GM12865 (cell line): ENCODE data around the gene LAX1.
"Not testable (repeated sequence)": the region's sequence is repeated elsewhere in the genome, so short reads cannot be mapped to it uniquely, and the experiment has no call there.

Experiments used
- DNase-seq: peaks from one replicate; pipeline ENCODE4 v3.0.0; 2010; ENCODE audit warnings: low read depth
- H3K4me3 ChIP-seq: 2 replicates; pipeline ENCODE4 v1.5.1; 2011; ENCODE audit warnings: mild to moderate bottlenecking, low read depth, low read length, control low read depth
- TF ChIP-seq, protein P1 (sequence below): IDR thresholded peaks from 2 replicates; pipeline ENCODE4 v1.5.1; 2011; ENCODE audit warnings: low read length, control low read depth, low read depth, inconsistent platforms; ENCODE audit not compliant: insufficient read depth; ENCODE audit errors: missing control alignments

LAX1 gene

DNA sequence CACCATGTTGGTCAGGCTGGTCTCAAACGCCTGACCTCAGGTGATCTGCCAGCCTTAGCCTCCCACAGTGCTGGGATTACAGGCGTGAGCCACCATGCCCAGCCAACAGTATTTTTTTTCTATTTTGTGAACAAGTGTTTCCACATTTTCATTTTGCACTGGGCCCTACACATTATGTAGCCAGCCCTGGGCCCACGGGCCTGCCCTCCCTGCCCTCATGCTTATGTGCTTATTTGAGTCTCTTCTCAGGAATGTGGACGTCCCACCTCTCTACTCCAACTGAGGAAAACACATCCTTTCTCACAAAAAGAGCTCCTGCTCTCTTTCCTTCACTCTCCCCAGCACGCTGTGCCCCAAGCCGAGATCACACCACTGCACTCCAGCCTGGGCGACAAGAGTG lies 17.0 kb downstream of the LAX1 start:
- DNase-seq: no peak
- no peak overlapping the region for H3K4me3 ChIP-seq
- TF ChIP-seq, protein P1, sequence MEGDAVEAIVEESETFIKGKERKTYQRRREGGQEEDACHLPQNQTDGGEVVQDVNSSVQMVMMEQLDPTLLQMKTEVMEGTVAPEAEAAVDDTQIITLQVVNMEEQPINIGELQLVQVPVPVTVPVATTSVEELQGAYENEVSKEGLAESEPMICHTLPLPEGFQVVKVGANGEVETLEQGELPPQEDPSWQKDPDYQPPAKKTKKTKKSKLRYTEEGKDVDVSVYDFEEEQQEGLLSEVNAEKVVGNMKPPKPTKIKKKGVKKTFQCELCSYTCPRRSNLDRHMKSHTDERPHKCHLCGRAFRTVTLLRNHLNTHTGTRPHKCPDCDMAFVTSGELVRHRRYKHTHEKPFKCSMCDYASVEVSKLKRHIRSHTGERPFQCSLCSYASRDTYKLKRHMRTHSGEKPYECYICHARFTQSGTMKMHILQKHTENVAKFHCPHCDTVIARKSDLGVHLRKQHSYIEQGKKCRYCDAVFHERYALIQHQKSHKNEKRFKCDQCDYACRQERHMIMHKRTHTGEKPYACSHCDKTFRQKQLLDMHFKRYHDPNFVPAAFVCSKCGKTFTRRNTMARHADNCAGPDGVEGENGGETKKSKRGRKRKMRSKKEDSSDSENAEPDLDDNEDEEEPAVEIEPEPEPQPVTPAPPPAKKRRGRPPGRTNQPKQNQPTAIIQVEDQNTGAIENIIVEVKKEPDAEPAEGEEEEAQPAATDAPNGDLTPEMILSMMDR: no peak

DNA sequence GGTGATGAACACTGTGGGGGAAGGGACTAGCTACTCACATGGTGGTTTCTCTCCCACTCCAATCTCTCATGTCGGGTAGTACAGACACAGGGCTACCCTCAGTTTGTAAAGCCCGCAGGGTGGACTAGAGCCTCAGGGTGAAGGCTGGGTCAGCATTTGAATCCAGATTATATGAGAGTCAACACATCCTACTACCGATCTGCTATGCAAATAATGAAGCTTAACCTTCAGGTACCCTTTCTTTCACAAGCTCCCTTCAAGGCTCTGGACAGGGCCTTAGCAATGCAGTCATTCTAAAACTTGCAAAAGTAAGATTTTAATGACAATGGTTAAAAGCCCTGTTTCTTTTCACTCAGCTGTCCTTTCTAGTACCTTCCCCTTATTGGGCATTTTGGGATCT lies 25.0 kb downstream of the LAX1 start:
- no peak overlapping the region for H3K4me3 ChIP-seq
- TF ChIP-seq, protein P1: no peak
- peak; percentile 12 for DNase-seq

DNA sequence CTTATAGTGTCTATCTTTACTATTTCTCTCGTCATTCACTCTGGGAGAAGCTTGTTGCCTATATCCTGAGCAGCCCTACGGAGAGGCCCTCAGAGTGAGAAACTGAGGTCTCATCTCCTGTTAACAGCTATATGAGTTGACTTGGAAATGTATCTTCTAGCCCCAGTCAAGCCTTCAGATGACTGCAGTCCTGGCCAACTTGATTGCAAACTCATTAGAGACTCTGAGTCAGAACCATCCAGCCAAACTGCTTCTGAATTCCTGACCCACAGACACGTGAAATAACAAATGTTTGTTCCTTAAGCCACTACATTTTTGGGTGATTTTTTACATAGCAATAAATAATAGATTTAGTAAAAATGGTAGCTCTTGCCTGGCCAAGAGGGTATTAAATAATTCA lies 26.5 kb downstream of the LAX1 start:
- TF ChIP-seq, protein P1: no peak
- no peak overlapping the region for H3K4me3 ChIP-seq
- DNase-seq: no peak

DNA sequence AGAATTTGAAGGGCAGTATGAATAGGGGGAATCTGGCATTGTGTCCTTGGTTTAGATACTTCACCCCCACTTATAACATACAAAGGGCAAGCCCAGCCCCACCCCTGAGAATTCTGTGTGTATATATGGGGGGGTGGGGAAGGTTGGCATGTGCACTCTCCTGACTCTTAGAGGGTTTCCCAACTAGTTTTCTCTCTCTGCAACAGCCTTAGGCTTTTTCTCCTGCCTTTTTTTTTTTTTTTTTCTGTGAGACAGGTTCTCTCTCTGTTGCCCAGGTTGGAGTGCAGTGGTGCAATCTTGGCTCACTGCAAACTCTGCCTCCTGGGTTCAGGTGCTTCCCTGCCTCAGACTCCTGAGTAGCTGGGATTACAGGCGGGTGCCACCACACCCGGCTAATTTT lies 27.5 kb downstream of the LAX1 start:
- H3K4me3 ChIP-seq: no peak overlapping the region
- TF ChIP-seq, protein P1: no peak
- DNase-seq: no peak

DNA sequence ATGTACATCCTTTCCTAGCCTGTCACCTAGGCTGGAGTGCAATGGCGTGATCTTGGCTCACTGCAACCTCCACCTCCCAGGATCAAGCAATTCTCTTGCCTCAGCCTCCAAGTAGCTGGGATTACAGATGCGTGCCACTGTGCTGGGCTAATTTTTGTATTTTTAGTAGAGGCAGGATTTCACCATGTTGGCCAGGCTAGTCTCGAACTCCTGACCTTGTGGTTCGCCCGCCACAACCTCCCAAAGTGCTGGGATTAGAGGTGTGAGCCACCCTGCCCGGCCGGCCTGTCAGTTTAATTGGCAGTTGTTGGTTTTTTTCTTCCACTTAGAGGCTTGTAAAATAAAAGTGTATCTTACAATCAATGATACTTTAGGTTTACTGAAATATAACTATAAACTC lies 28.6 kb downstream of the LAX1 start:
- not testable (repeated sequence) for DNase-seq

DNA sequence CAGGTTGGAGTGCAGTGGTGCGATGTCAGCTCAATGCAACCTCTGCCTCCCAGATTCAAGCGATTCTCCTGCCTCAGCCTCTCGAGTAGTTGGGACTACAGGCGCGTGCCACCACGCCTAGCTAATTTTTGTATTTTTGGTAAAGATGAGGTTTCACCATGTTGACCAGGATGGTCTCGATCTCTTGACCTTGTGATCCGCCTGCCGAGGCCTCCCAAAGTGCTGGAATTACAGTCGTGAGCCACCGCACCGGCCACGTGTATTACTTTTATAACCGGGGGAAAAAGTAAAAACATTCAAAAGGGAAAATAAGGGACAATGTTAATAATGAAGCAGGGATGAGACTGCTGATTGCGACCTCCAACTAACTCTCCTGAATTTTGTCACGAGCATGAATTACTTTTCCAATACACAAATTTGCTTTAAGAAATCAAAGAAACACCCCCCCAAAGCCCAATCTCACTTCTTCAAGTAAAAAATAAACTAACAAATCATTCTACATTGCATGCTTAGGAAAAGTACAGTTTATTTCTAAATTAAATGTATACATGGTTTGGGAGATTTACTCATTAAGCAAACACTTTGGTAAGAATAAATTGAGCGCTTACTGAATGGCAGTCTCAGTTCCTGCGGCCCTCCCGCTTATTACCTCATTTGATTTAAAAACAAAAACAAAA lies 29.9 kb downstream of the LAX1 start:
- DNase-seq: no peak
- TF ChIP-seq, protein P1: no peak
- peak overlapping the region; percentile 53 for H3K4me3 ChIP-seq

More for the DNA sequence above, 28.6 kb downstream of the LAX1 start:
- H3K4me3 ChIP-seq: not testable (repeated sequence)

DNA sequence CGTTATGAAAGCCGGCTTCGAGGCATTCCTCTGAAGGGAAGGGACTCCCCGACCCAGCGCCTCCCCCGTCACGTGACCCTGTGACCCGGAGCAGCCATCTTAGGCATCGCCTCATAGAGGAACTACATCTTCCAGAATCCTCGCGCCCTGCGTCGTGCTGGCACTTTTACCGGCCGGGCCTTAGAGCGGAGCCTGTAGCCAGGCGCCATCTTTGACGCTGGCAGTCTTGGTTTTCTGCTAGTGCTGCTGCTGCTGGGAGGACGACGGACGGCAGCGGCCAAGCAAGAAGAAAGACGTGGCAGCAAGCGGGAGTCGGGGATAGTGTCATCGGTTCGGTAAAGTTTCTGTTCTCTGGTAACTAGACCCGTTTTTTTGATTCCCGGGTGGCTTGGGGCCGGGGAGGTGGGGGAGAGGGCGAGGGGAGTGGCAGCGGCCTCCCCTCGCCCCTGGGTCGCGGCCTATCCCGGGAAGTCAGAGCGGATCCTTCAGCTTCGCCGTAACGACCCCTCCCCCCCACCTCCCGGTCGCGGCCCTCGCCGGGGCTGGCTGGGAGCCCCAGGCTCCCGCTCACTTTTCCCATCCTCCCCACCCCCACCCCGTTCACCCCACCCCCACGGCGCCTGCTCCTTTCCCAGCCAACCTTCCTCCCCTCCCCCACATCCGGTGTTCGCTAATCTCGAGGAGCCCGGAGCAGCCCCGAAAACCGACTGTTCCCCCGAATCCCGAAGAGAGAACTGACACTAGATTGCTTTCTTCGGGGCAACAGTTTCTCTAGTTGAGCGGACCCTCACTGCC lies 30.7 kb downstream of the LAX1 start, which contains the start of the genes ZBED6 and ZC3H11A:
ZBED6 (plus strand) TSS at position 183 of the 795 bp plus-strand sequence. CDS start 1,900 bp downstream, outside the sequence.
ZC3H11A (plus strand) TSS at position 183 of the 795 bp plus-strand sequence. CDS start 21,448 bp downstream, outside the sequence.
- peak within 1 kb of the TSS; percentile 95 for H3K4me3 ChIP-seq
- TF ChIP-seq, protein P1: no peak

More for the DNA sequence above, 30.7 kb downstream of the LAX1 start, which contains the start of the genes ZBED6 and ZC3H11A:
- peak; percentile 98 for DNase-seq
